ENCODE results near the gene NEUROD1. TPM values are rescaled to one million over a fixed set of nuclear protein-coding genes. Genes with fewer than 3 reads are reported as not detected.

NEUROD1 gene
- total RNA-seq, 1 donor from 2014 or later, result not detected

GRCh38 chr2:181656450-181657291, 23.6 kb downstream of the NEUROD1 start, which contains the start of gene CERKL:
Gene CERKL (minus strand): TSS chr2:181657105. CDS start chr2:181657006, 99 bp downstream.
- H3K27ac Mint-ChIP-seq, result no peak within 1 kb of the TSS
- Histone ChIP-seq H4K20me1 (ENCODE audit: low read depth) (peaks cover 14% of the 10 kb centered on the region), H3K4me2 (peak within 1 kb of the TSS; percentile 90), H3K27ac (no peak within 1 kb of the TSS), H3F3A (ENCODE audit: low read depth) (peaks cover 22% of the 10 kb centered on the region), H2AFZ (replicated peaks) (peak within 1 kb of the TSS; percentile 92), H3K27me3 (peaks cover 100% of the 10 kb centered on the region), H3K9me3 (ENCODE audit: low read depth) (no peaks in the 10 kb centered on the region), H3K4me3 (peak within 1 kb of the TSS; percentile 66), H3K4me1 (peaks cover 14% of the 10 kb centered on the region), H3K79me2 (ENCODE audit: low read depth) (no peaks in the 10 kb centered on the region), H3K9ac (no peak within 1 kb of the TSS), H3K36me3 (no peaks in the 10 kb centered on the region)
- H3K4me1 Mint-ChIP-seq, result no peaks in the 10 kb centered on the region
- DNase-seq (ENCODE audit: low spot score), result peak; percentile 82
- no peaks in the 10 kb centered on the region for H3K36me3 Mint-ChIP-seq
- TF ChIP-seq EZH2phosphoT487 (IDR thresholded peaks at IDR 0.05) (peak; percentile 71), CTCF (IDR thresholded peaks at IDR 0.05) (peak; percentile 34), EZH2 (IDR thresholded peaks at IDR 0.05) (peak; percentile 30)
- peaks cover 38% of the 10 kb centered on the region for H3K27me3 Mint-ChIP-seq (ENCODE audit: insufficient read depth, low read depth)
- H3K4me3 Mint-ChIP-seq, result peak within 1 kb of the TSS; percentile 85
- no peaks in the 10 kb centered on the region for H3K9me3 Mint-ChIP-seq

- no peak overlapping the region for H3K4me2 ChIP-seq
- DNase-seq (ENCODE audit: low spot score), result no peak
- TF ChIP-seq EZH2phosphoT487 (IDR thresholded peaks at IDR 0.05), result no peak
- no peak for TF ChIP-seq EZH2 (IDR thresholded peaks at IDR 0.05)
- TF ChIP-seq CTCF (IDR thresholded peaks at IDR 0.05), result no peak
- H3K9ac ChIP-seq, result no peak overlapping the region
- no peak overlapping the region for H2AFZ ChIP-seq (replicated peaks)
- Mint-ChIP-seq H3K27me3 (ENCODE audit: insufficient read depth, low read depth) (peaks cover 34% of the 10 kb centered on the region), H3K36me3 (no peaks in the 10 kb centered on the region), H3K27ac (no peak overlapping the region), H3K4me1 (no peaks in the 10 kb centered on the region), H3K9me3 (no peaks in the 10 kb centered on the region), H3K4me3 (no peak overlapping the region)
- H3K36me3 ChIP-seq, result no peaks in the 10 kb centered on the region
- no peak overlapping the region for H3K27ac ChIP-seq
- peaks cover 14% of the 10 kb centered on the region for H4K20me1 ChIP-seq (ENCODE audit: low read depth)
- peak overlapping the region; percentile 66 for H3K4me3 ChIP-seq
- peaks cover 100% of the 10 kb centered on the region for H3K27me3 ChIP-seq
- H3K4me1 ChIP-seq, result peaks cover 14% of the 10 kb centered on the region
- H3F3A ChIP-seq (ENCODE audit: low read depth), result peaks cover 22% of the 10 kb centered on the region
- H3K79me2 ChIP-seq (ENCODE audit: low read depth), result no peaks in the 10 kb centered on the region
- H3K9me3 ChIP-seq (ENCODE audit: low read depth), result no peaks in the 10 kb centered on the region
Observed at GRCh38 chr2:181655519-181655918, 24.8 kb downstream of the NEUROD1 start.

- no peak overlapping the region for H3K27ac Mint-ChIP-seq
- Histone ChIP-seq H2AFZ (replicated peaks) (no peak overlapping the region), H3K4me2 (no peak overlapping the region), H3K79me2 (ENCODE audit: low read depth) (no peaks in the 10 kb centered on the region), H3K9me3 (ENCODE audit: low read depth) (no peaks in the 10 kb centered on the region), H3F3A (ENCODE audit: low read depth) (no peaks in the 10 kb centered on the region), H3K9ac (no peak overlapping the region), H3K4me3 (no peak overlapping the region), H3K27ac (no peak overlapping the region), H3K4me1 (peaks cover 7% of the 10 kb centered on the region), H3K27me3 (peaks cover 62% of the 10 kb centered on the region), H4K20me1 (ENCODE audit: low read depth) (no peaks in the 10 kb centered on the region), H3K36me3 (no peaks in the 10 kb centered on the region)
- no peak overlapping the region for H3K4me3 Mint-ChIP-seq
- H3K36me3 Mint-ChIP-seq, result no peaks in the 10 kb centered on the region
- no peaks in the 10 kb centered on the region for H3K9me3 Mint-ChIP-seq
- H3K27me3 Mint-ChIP-seq (ENCODE audit: insufficient read depth, low read depth), result peaks cover 5% of the 10 kb centered on the region
- no peak for DNase-seq (ENCODE audit: low spot score)
- TF ChIP-seq EZH2phosphoT487 (IDR thresholded peaks at IDR 0.05), result no peak
- no peak for TF ChIP-seq EZH2 (IDR thresholded peaks at IDR 0.05)
- no peak for TF ChIP-seq CTCF (IDR thresholded peaks at IDR 0.05)
- H3K4me1 Mint-ChIP-seq, result no peaks in the 10 kb centered on the region
Observed at GRCh38 chr2:181649436-181649979, 30.8 kb downstream of the NEUROD1 start.

All from neural progenitor cell (in vitro differentiated cells).